Fibroblast of lung (primary cell): Measurements from ENCODE around the gene SUPT20HL2.
"Not testable (repeated sequence)": the region's sequence is repeated elsewhere in the genome, so short reads cannot be mapped to it uniquely, and the experiment has no call there.

Experiments used
- EZH2 ChIP-seq: IDR thresholded peaks from 2 replicates; pipeline ENCODE4 v1.5.1; 2012; ENCODE audit warnings: low read length, control low read depth, mild to moderate bottlenecking; ENCODE audit errors: missing control alignments
- TF ChIP-seq, protein P1 (sequence below), 2 donors: IDR thresholded peaks in 1 of 2; conservative IDR thresholded peaks in 1 of 2; 1 replicate in 1 of 2; 2 replicates in 1 of 2; pipeline ENCODE4 v1.5.1; 2011 to 2012; ENCODE audit warnings: low read length in 2 of 2, control low read depth in 1 of 2, inconsistent platforms in 1 of 2, low read depth in 1 of 2, mild to moderate bottlenecking in 1 of 2

- TF ChIP-seq, protein P1, sequence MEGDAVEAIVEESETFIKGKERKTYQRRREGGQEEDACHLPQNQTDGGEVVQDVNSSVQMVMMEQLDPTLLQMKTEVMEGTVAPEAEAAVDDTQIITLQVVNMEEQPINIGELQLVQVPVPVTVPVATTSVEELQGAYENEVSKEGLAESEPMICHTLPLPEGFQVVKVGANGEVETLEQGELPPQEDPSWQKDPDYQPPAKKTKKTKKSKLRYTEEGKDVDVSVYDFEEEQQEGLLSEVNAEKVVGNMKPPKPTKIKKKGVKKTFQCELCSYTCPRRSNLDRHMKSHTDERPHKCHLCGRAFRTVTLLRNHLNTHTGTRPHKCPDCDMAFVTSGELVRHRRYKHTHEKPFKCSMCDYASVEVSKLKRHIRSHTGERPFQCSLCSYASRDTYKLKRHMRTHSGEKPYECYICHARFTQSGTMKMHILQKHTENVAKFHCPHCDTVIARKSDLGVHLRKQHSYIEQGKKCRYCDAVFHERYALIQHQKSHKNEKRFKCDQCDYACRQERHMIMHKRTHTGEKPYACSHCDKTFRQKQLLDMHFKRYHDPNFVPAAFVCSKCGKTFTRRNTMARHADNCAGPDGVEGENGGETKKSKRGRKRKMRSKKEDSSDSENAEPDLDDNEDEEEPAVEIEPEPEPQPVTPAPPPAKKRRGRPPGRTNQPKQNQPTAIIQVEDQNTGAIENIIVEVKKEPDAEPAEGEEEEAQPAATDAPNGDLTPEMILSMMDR (conservative IDR thresholded peaks at IDR 0.05 in 1 of 2, IDR thresholded peaks at IDR 0.05 in 1 of 2; ENCODE audit: low read depth in 1 of 2, low read length in 2 of 2) = not testable (repeated sequence)
- not testable (repeated sequence) for TF ChIP-seq EZH2
Observed at GRCh38 chrX:24362089-24362745, 48.3 kb upstream of the SUPT20HL2 start.
